Effector CD8-positive, alpha-beta T cell (primary cell): ENCODE data around the gene CDK10.
A peak's percentile ranks its signal among the peaks of the same experiment; 100 is the strongest.

Experiments
- DNase-seq: peaks from one replicate; lab custom pipeline; 2025; lab: John Stamatoyannopoulos, UW

CDK10 gene

DNA sequence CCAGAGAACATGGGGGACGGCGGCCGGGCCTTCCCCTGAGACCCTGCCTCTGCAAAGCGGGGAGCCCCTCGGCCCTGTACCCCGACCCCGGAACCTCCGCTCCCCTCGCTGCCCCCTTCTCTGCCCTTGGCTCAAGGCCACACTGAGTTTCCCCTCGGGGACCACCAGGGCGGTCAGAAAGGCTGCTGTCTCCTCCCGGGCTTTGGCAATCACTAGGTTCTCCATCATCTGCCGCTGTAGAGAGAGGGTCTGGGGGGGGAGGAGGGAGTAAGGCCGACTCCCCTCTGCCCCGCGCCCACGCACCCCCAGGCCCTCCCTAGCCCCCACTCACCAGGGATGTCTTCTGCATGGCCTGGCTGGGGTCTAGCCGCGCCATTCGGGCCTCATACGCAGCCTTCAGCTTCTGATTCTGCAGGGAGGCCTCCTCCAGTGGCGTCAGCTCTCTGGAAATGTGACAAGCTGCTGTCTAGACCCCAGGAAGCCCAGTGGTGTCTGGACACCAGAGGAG is 25.8 kb downstream of the CDK10 start:
- no peak for DNase-seq

DNA sequence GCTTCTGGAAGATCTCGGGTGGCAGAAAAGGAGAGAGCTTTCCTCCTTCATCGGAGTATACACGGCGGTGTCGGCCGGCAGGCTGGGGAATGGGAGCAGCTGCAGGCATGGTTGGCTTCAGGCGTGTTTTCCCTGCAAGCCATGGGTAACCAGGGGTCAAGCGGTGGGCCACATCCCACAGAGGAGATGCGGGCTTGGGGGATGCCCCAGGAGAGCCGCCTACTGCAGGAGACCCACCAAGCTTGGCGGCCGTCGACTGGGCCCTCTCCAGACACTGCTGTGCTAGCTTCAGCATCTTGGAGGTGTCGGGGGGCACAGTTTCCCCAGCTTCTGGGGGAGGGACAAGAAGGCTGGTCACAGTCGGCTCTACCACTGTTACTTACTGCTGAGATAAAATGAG is 30.0 kb downstream of the CDK10 start:
- no peak for DNase-seq

DNA sequence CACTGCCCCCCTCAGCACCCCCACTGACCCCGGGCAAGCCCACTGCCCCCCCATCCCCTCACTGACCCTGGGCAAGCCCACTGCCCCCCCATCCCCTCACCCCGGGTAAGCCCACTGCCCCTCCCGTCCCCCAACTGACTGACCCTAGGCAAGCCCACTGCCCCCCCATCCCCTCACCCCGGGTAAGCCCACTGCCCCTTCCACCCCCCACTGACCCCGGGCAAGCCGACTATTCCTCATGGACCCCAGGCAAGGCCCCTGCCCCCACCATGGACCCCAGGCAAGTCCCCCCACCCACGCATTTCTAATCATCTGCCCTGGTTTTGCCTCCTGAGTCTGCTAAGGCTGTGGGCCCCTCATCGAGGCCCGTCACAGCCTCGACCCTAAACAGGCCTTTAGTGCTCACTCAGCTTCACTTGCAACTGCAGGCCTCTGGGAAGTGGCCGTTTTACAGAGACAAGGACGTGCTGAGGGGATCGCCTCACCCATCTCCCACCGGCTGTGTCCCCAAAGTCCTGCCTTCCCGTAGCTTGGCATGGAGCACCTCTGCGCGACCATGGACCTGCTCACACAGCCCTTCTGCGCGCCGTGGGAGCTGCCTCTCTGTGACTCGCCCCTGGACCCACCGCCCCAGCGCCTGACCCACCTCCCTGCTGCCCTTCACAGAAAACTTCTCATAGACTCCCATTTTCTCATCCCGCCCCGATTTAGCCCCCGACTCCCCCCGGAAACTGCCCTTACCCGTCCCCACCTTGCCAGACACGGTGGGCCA is 30.6 kb downstream of the CDK10 start:
- no peak for DNase-seq

DNA sequence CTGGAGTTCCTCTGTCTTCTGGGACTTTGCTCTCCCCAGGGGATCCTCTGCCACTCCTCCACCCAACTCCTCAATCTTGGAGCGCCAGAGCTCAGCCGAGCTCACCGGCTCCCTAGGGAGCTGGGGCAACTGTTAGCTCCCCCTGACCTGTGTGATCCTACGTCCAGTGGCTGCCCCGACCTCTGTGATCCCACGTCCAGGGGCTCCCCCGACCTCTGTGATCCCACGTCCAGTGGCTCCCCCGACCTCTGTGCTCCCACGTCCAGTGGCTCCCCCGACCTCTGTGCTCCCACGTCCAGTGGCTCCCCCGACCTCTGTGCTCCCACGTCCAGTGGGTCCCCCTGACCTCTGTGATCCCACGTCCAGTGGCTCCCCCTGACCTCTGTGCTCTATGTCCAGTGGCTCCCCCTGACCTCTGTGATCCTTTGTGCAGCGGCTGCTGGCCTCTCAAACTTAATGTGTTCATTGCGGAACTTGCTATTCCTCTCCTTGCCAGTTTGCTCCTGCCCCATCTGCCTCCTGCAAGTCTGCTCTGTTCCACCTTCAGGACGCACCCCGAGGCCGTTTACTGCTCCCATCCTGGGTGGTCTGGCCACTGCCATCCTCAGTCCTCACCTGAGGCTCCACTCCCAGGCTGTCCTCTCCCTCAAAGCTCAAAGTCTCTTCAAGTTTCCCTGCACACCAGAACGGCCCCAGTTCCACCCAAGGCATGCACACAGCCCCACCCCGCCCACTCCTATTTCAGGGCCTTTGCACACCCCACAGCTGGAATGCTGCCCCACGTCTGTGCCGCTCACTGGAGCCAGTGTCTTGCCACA is 31.4 kb downstream of the CDK10 start:
- no peak for DNase-seq

DNA sequence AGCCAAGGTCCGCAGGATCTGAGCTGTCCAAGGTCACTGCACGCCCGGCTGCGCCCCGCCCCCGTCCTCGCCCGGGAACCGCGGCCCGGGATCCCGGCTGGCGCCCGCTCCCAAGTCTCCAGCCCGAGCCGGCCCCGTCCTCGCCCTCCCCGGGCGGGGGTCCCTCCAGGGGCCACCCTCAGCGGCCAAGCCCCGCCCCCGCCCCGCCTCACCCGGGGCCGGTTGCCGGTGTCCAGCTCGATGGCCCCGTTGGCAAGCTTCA is 34.0 kb downstream of the CDK10 start:
- DNase-seq: no peak

DNA sequence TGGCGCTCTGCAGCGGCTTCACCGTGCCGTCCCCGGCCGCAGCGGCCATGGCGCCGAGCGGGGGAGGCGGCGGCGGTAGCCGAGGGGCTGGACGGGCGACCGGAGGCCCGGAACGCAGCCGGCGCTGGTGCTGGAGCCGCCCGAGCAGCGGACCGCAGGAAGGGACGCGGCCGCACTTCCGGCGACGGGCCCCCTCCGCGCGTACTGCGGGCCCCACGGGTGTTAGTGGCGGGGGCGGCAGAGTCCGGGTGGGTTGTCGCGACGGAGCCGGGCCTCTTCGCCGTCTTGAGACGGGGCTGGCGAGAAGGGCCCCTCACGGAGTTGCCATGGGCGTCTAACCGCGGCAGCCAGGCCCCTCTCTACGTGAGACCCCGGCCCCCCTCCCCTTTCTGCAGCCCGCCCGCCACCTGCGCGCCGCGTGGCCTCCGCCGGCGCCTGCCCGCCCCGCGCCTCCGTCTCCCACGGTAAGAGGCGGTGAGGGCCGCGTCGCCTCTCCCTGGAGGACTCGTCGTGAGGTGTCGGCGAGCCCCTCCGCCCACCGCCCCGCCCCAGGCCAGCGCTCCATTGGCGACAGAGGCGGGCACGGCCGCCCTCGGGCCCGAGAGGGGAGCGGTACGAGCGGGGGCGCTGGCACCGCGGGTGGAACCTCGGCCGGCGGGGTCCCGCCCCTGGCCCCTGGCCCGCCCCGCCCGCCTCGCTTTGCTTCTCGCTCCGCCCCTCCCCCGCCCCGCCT is 34.5 kb downstream of the CDK10 start, which contains the start of the genes VPS9D1 and ZNF276:
Gene VPS9D1, minus strand, starts transcription at position 86 of the 733 bp plus-strand sequence. Its CDS starts 37 bp downstream, at position 49.
Gene ZNF276, plus strand, starts transcription at position 725 of the 733 bp plus-strand sequence. CDS start 104 bp downstream, outside the sequence.
- DNase-seq: peak; percentile 78

DNA sequence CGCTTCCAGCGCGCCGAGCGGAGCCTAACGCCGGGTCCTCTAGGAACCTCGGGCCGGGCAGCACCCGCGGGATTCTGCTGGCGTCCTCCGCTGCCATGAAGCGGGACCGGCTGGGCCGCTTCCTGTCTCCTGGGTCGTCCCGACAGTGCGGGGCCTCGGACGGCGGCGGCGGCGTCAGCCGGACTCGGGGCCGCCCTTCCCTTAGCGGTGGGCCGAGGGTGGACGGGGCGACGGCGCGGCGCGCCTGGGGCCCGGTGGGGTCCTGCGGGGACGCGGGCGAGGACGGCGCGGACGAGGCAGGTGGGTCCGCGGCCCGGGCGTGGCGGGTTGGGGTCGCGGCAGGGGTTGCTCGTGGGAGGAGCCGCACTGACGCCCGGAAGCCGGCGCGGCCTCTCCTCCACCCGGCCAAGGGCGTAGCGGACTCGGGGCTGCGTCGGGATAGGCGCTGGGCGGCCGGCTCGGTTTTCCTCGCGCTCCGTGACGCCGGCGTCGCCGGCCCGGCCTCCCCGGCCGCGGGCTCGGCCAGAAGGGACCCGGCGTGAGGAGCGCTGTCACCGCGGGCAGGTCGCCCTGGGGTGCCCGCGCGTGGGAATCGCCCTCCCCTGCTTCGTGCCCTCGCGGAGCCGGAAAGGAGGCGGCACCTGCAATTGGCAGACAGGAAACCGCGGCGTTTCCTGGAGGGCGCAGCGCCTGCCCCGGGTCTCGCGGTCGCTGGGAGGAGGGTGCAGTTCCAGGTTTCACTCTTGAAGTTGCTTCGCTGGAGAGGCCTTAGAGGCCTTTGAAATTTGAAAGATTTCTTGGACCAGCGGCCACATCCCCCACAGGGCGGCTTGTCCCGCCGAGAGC is 35.3 kb downstream of the CDK10 start:
- DNase-seq: peak; percentile 77

DNA sequence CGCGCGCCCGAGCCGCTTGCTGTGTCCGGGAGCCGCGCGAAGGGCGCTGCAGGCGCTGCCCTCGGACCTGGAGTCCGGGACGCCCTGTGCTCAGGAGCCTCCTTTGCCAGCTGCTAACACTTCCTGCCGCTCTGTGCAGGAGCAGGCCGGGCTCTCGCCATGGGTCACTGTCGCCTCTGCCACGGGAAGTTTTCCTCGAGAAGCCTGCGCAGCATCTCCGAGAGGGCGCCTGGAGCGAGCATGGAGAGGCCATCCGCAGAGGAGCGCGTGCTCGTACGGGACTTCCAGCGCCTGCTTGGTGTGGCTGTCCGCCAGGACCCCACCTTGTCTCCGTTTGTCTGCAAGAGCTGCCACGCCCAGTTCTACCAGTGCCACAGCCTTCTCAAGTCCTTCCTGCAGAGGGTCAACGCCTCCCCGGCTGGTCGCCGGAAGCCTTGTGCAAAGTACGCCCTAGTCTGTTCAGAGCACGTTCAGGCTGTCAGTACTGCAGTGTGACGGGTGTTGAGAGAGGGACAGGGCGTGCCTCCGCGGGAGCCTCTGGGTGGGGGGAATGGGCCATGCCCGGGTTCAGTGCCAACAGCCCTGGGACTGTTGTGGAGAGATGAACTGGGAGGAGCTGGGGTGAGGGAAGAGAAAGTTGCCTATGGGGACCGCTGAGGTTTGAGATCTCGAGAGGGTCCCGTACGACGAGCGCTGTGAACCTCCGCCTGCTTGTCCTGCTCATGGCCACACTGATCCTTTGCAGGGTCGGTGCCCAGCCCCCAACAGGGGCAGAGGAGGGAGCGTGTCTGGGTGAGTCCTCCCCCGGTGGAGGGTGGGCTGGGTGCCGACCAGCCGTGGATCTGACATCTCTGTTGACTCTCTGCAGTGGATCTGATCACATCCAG is 36.1 kb downstream of the CDK10 start:
- DNase-seq: peak; percentile 47

DNA sequence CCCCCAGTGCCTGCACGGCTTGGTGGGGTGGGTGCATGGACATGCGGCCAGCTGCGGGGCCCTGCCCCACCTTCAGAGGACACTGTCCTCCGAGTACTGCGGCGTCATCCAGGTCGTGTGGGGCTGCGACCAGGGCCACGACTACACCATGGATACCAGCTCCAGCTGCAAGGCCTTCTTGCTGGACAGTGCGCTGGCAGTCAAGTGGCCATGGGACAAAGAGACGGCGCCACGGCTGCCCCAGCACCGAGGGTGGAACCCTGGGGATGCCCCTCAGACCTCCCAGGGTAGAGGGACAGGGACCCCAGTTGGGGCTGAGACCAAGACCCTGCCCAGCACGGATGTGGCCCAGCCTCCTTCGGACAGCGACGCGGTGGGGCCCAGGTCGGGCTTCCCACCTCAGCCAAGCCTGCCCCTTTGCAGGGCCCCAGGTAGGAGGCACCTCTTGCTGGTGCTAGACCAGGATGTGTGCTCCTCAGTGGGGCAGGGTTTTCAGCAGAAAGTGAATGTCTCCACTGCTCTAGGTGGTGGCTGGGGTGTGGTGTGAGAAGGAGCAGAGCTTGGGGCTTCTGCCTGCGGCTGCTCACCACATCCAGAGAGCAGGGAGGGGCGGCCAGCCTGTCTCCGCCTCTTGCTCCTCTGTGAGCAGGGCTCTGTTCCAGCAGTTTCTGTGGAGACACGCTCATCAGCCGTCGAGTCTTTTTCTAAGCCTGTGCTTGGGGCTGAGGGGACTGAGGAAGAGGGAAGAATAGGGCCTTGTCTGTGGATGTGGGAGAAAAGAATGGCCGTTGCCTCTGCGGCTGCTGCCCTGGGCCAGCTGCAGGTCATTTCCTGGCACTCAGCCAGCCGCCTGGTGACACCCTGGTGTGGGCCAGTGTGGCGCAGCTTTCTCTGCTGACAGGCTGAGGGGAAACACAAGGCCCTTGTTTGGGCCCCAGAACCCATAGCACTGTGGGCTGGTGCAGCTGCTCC is 37.1 kb downstream of the CDK10 start:
- DNase-seq: peak; percentile 50

DNA sequence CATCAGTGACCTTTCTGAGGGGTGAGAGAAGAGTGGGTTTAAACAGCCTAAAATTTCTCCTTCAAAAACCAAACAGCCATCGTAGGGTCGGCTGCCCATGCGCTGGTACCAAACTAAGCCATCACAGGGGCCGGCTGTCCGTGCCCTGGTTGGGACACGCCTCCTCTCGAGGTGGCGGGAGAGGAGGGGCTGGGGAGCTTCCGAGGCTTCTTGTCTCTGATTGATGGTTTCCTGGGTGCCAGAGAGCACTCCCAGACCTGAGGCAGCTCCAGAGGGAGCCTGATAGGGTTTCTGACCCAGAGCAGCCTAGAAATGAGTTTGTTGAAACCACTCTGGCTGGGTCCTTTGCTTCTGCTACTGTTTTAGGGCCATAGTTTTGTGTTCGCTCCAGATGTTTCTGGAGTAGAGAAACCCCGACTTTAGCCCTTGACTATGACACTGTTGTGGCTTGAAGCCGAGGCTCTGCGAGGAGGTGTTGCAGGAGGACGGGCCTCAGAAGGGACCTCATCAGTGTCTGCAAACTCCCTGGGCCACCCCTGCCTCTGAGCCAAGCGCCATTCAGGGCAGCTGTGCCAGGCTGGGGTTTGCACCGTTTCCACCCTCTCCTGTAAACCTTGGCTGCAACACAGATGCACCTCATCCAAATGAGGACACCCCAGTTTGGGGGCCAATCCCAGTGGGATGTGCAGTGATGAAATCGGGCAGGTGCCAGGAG is 41.1 kb downstream of the CDK10 start:
- no peak for DNase-seq

DNA sequence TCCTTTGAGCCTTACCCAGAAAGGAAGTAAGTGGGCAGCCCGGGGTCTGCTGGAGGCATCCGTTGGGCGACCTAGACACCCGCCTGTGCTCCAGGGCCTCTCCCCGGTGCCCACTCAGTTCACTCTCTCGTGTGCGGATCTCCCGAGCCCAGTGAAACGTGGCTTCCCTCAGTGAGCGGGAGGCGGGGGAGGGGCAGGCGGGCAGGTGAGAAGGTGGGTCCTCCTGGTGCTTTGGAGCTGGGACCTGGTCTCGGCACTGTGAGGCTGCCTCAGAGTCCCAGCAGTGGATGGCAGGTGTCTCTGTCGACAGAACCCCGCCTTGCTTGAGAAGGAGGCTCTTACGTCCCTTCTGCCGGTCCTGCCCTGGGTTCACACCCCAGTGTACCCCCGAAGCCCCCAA is 42.8 kb downstream of the CDK10 start:
- no peak for DNase-seq

DNA sequence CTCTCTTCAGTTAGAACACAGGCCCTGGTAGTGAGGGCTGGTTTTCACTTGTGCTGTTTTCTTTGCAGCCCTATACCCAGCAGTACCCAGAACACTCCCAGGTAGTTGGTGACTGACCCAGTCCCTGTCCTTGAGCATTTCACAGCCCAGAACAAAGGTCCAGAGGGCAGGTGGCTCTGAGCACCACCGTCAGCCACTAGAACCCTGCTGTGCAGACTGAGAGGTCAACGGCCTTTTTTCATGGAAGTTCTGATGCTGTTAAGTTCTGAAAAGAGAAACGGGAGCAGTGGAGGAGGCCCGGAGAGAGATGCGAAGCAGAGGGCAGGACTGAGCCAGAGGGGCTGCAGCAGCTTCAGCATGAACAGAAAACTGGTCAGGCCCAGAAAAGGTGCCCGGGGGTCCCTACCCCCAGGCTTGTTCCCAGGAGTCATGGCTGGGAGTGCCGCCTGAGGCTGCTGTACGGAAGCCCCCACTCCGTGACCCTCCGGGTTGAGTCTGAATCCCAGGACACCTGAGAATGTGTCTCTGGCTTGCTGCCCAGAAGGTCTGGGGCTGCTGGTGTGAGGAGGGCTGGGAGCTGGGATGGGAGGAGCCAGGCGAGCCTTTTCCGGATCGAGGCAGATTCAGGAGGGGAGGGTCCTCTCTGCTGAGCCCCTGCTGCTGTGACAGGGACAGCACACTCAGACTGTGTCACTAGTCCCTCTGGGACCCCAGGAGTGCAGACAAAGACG is 43.5 kb downstream of the CDK10 start:
- DNase-seq: no peak

DNA sequence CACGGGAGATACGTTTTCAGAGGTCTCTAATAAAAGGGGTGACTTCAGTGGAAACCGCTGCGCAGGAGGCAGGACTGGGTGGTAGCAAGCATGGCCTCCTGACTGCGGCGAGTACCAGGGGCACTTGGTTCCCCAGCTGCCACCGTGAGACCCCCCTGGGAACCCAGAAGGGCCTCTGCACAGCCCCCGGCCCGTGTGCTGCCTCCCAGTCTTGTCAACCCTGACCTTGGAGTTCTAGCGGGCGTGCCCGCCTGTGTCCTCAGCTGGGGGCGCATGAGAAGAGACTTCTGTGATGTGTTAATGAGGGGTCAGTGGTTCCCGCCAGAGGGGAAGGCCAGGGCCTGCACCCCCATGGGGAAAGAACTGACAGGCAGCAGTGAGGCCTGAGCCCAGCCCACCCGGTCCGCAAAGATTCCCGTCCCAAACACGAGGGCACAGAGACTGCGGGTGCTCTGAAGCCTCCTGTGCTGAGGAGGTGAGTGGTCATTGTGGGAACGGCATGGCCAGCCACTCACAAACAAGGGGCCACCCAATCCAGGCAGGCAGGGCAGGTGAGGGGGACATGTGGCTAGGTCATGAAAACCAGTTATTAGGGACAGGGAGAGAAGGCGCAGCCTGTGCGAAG is 44.2 kb downstream of the CDK10 start:
- no peak for DNase-seq

DNA sequence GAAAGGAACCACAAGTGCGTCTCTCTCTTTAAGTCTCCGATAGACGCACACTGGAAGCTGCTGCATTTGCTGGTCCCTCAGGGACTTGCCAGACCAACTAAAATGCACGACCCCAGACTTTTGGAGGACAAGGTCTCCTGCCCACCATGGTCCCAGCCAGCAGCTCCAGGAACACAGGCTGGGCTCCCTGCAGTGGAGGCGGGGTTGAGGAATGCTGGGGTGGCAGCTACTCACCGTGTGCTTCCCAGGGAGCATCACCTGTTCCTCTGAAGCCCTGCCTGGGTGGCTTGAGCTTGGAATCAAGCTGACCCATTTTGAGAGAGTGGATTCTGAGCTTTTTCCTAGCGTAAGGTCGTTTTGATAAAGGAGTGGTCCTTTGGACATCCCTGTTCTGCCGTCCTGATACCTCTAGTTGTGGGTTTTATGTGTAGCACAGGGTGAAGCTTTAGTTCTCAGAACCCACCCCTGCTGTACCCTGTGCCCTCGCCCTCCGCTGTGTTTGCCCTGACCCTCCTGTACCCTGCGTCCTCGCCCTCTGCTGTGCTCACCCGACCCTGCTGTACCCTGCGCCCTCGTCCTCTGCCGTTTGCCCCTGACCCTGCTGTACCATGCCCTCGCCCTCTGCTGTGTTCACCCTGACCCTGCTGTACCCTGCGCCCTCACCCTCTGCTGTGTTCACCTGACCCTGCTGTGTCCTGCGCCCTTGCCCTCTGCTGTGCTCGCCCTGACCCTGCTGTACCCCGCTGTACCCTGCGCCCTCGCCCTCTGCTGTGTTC is 45.8 kb downstream of the CDK10 start:
- no peak for DNase-seq

DNA sequence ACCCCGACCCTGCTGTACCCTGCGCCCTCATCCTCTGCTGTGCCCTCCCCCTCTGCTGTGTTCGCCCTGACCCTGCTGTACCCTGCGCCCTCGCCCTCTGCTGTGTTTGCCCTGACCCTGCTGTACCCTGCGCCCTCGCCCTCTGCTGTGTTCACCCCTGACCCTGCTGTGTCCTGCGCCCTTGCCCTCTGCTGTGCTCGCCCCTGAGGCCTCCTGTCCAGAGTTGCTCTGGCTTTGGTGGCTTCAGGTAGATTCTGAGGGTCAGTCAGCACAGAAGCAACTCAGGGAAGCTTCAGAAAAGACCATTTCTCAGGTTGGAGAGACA is 46.4 kb downstream of the CDK10 start:
- DNase-seq: no peak

DNA sequence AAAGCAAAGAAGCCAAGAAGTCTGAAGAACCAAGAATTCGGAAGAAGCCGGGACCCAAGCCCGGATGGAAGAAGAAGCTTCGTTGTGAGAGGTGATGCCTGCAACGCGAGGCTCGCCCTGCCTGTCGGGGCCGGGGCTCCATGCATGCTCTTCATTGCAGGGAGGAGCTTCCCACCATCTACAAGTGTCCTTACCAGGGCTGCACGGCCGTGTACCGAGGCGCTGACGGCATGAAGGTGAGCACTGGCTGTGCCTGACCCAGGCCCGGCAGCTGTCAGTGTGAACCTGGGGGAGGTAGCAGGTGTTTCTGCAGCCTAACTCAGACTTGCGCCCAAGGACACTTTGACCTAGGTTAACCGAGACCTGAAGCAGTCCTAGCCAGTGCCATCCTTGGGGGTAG is 46.8 kb downstream of the CDK10 start:
- DNase-seq: no peak

DNA sequence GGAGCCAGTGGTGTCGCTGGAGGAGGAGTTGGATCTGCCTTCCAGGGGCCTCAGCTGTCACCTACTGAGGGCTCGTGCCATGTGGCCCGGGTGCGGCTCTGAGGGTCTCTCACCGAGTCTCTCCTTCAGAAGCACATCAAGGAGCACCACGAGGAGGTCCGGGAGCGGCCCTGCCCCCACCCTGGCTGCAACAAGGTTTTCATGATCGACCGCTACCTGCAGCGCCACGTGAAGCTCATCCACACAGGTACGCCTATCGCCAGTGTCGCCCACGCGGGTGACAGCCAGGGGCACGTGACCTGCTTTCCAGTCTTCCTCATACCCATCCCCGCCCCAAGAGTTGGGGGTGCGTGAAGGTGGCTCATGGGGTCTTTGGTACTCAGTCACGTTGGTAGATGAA is 47.3 kb downstream of the CDK10 start:
- DNase-seq: no peak
